ENCODE data around the gene OR2A1.
"Not testable (repeated sequence)": the region's sequence is repeated elsewhere in the genome, so short reads cannot be mapped to it uniquely, and the experiment has no call there.

OR2A1 gene

DNA sequence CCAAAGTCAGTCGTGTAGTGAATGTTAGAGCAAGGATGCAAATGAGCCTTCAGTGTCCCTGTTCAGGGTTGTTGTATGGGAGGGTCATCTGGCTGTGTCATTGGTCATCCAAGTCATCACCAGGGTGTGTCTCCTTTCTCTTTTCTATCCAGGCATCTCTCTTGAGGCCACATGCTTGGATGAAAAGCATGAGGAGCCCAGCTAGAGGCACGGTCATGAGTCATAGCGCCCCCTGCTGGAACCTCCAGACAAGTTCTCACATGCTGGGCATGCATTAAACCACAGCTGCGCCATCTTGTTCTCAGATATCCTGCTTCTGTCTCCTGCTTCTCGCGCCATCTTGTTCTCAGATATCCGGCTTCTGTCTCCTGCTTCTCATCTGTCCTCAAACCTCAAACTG, 57.0 kb downstream of the OR2A1 start:
- H3K4me3 ChIP-seq (ENCODE audit: low read depth, low read length); H3K4me1 ChIP-seq (ENCODE audit: control insufficient read depth, insufficient read depth, low read length); H3K9ac ChIP-seq (ENCODE audit: low read depth, low read length); H3K27ac ChIP-seq (ENCODE audit: low read depth, low read length); H3K27me3 ChIP-seq (ENCODE audit: control insufficient read depth, insufficient read depth, low read length); H3K36me3 ChIP-seq (ENCODE audit: control insufficient read depth, insufficient read depth, low read length); H3K9me3 ChIP-seq (ENCODE audit: control insufficient read depth, insufficient read depth, low read length): not testable (repeated sequence)

Measured in HUES48 (cell line).